ENCODE results near the gene WDCP. TPM values are rescaled to one million over a fixed set of nuclear protein-coding genes. Genes with fewer than 3 reads are reported as not detected.

WDCP gene
- total and polyA plus RNA-seq, 10 of the 15 experiments (the other 5 are each of a cell fraction or from before 2014, with no cell fraction given), result 5.5 to 21.3 (median 13.2) TPM

DNA sequence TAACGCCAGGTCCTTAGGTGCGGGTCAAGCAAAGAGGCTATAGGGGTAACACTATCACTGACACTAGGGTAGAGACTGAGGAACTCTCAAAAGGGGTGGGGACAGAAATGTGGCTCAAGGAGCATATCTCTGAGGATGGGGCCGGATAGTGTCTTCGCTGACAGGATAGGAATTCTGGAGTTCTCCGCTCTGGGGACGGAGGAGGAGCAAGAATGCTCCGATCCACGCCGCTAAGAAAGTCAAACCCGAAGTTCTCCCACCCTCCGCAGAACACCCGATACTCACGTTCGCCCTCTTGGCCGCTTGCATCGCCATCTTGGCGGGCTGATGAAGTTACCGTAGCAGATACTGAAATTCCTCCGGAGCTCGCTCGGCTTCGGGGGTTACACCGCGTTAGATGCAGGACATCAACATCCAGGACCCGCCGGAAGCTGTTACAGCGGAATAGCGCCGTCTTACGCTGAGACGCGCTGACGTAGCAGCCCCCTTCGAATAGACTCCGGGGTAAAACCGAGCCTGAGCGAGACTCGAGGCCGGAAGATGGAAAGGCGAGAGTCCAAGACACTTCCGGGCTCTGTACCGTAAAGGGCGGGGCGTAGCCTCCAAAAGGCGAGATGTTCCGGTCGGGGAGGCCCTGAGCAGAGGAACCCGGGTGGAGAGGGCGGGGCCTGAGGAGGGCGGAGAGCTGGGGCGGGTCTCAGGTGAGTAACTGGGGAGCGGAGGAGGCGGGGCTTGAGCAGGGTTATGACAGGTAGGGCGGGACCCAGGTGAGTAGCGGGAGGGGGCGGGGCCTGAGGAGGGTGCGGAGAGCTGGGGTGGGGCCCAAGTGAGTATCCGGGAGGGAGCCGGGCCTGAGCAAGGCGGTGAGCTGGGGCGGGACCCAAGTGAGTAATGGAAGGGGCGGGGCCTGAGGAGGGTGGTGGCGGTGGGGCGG, 29.0 kb upstream of the WDCP start, which contains the start of gene SF3B6 (continued):
- TF ChIP-seq, protein P1, sequence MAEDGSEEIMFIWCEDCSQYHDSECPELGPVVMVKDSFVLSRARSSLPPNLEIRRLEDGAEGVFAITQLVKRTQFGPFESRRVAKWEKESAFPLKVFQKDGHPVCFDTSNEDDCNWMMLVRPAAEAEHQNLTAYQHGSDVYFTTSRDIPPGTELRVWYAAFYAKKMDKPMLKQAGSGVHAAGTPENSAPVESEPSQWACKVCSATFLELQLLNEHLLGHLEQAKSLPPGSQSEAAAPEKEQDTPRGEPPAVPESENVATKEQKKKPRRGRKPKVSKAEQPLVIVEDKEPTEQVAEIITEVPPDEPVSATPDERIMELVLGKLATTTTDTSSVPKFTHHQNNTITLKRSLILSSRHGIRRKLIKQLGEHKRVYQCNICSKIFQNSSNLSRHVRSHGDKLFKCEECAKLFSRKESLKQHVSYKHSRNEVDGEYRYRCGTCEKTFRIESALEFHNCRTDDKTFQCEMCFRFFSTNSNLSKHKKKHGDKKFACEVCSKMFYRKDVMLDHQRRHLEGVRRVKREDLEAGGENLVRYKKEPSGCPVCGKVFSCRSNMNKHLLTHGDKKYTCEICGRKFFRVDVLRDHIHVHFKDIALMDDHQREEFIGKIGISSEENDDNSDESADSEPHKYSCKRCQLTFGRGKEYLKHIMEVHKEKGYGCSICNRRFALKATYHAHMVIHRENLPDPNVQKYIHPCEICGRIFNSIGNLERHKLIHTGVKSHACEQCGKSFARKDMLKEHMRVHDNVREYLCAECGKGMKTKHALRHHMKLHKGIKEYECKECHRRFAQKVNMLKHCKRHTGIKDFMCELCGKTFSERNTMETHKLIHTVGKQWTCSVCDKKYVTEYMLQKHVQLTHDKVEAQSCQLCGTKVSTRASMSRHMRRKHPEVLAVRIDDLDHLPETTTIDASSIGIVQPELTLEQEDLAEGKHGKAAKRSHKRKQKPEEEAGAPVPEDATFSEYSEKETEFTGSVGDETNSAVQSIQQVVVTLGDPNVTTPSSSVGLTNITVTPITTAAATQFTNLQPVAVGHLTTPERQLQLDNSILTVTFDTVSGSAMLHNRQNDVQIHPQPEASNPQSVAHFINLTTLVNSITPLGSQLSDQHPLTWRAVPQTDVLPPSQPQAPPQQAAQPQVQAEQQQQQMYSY (CRISPR knock-in tag; IDR thresholded peaks at IDR 0.05), result no peak
- TF ChIP-seq, protein P2, sequence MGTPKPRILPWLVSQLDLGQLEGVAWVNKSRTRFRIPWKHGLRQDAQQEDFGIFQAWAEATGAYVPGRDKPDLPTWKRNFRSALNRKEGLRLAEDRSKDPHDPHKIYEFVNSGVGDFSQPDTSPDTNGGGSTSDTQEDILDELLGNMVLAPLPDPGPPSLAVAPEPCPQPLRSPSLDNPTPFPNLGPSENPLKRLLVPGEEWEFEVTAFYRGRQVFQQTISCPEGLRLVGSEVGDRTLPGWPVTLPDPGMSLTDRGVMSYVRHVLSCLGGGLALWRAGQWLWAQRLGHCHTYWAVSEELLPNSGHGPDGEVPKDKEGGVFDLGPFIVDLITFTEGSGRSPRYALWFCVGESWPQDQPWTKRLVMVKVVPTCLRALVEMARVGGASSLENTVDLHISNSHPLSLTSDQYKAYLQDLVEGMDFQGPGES (IDR thresholded peaks at IDR 0.05), result peak; percentile 54
- TF ChIP-seq RB1 (IDR thresholded peaks at IDR 0.05; ENCODE audit: borderline replicate concordance), result peak; percentile 96
- no peak for TF ChIP-seq SUPT20H (IDR thresholded peaks at IDR 0.05; ENCODE audit: borderline replicate concordance, control insufficient read depth, low read depth, low read length)
- TF ChIP-seq TBL1XR1 (IDR thresholded peaks at IDR 0.05; ENCODE audit: low read depth, low read length), result peak; percentile 90
- TF ChIP-seq ZZZ3 (IDR thresholded peaks at IDR 0.05; ENCODE audit: control insufficient read depth, insufficient read length, low read depth), result no peak
- no peak for TF ChIP-seq PAX8 (IDR thresholded peaks at IDR 0.05)
- TF ChIP-seq, protein P3, sequence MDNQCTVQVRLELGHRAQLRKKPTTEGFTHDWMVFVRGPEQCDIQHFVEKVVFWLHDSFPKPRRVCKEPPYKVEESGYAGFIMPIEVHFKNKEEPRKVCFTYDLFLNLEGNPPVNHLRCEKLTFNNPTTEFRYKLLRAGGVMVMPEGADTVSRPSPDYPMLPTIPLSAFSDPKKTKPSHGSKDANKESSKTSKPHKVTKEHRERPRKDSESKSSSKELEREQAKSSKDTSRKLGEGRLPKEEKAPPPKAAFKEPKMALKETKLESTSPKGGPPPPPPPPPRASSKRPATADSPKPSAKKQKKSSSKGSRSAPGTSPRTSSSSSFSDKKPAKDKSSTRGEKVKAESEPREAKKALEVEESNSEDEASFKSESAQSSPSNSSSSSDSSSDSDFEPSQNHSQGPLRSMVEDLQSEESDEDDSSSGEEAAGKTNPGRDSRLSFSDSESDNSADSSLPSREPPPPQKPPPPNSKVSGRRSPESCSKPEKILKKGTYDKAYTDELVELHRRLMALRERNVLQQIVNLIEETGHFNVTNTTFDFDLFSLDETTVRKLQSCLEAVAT (IDR thresholded peaks at IDR 0.05), result peak; percentile 76; the same call in 1 of the 2 replicates
- TF ChIP-seq, protein P4, sequence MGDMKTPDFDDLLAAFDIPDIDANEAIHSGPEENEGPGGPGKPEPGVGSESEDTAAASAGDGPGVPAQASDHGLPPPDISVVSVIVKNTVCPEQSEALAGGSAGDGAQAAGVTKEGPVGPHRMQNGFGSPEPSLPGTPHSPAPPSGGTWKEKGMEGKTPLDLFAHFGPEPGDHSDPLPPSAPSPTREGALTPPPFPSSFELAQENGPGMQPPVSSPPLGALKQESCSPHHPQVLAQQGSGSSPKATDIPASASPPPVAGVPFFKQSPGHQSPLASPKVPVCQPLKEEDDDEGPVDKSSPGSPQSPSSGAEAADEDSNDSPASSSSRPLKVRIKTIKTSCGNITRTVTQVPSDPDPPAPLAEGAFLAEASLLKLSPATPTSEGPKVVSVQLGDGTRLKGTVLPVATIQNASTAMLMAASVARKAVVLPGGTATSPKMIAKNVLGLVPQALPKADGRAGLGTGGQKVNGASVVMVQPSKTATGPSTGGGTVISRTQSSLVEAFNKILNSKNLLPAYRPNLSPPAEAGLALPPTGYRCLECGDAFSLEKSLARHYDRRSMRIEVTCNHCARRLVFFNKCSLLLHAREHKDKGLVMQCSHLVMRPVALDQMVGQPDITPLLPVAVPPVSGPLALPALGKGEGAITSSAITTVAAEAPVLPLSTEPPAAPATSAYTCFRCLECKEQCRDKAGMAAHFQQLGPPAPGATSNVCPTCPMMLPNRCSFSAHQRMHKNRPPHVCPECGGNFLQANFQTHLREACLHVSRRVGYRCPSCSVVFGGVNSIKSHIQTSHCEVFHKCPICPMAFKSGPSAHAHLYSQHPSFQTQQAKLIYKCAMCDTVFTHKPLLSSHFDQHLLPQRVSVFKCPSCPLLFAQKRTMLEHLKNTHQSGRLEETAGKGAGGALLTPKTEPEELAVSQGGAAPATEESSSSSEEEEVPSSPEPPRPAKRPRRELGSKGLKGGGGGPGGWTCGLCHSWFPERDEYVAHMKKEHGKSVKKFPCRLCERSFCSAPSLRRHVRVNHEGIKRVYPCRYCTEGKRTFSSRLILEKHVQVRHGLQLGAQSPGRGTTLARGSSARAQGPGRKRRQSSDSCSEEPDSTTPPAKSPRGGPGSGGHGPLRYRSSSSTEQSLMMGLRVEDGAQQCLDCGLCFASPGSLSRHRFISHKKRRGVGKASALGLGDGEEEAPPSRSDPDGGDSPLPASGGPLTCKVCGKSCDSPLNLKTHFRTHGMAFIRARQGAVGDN (IDR thresholded peaks at IDR 0.05), result peak; percentile 82
- TF ChIP-seq BACH1 (IDR thresholded peaks at IDR 0.05; ENCODE audit: borderline replicate concordance), result peak; percentile 25; the same call in 1 of the 2 replicates
- peak; percentile 87 for TF ChIP-seq LARP7 (IDR thresholded peaks at IDR 0.05)
- TF ChIP-seq BRCA1 (IDR thresholded peaks at IDR 0.05; ENCODE audit: low read depth, low read length), result no peak
- TF ChIP-seq CBX5 (IDR thresholded peaks at IDR 0.05; ENCODE audit: low read depth), result peak; percentile 61; the same call in 1 of the 2 replicates
- TF ChIP-seq MTA3 (IDR thresholded peaks at IDR 0.05; ENCODE audit: borderline replicate concordance, low read length), result peak; percentile 52; the same call in 1 of the 2 replicates
- no peak for TF ChIP-seq BCL11A (IDR thresholded peaks at IDR 0.05; ENCODE audit: low read depth, low read length)
- TF ChIP-seq PML (IDR thresholded peaks at IDR 0.05; ENCODE audit: low read length), result peak; percentile 97

All from GM12878 (cell line).